Ishikawa (cell line): Measurements from ENCODE around the gene AIFM2.

Experiments
- CEBPB ChIP-seq: IDR thresholded peaks from 2 replicates; pipeline ENCODE4 v1.6.1; 2012
- CREB1 ChIP-seq: IDR thresholded peaks from 2 replicates; pipeline ENCODE4 v1.6.1; 2012; ENCODE audit warnings: low read depth
- EGR1 ChIP-seq: IDR thresholded peaks from 2 replicates; pipeline ENCODE4 v1.6.1; 2012
- EP300 ChIP-seq: IDR thresholded peaks from 2 replicates; pipeline ENCODE4 v1.6.1; 2012; ENCODE audit warnings: borderline replicate concordance
- FOXM1 ChIP-seq: IDR thresholded peaks from 2 replicates; pipeline ENCODE4 v1.6.1; 2012; ENCODE audit warnings: low read depth, borderline replicate concordance
- NFIC ChIP-seq: IDR thresholded peaks from 2 replicates; pipeline ENCODE4 v1.6.1; 2012
- RAD21 ChIP-seq: IDR thresholded peaks from 2 replicates; pipeline ENCODE4 v1.6.1; 2012; ENCODE audit warnings: low read depth
- REST ChIP-seq: IDR thresholded peaks from 2 replicates; pipeline ENCODE4 v1.6.1; 2012; ENCODE audit warnings: low read depth, mild to moderate bottlenecking
- TAF1 ChIP-seq: IDR thresholded peaks from 2 replicates; pipeline ENCODE4 v1.6.1; 2012; ENCODE audit warnings: low read depth, mild to moderate bottlenecking
- TCF12 ChIP-seq: IDR thresholded peaks from 2 replicates; pipeline ENCODE4 v1.6.1; 2012; ENCODE audit warnings: low read depth
- TEAD4 ChIP-seq: IDR thresholded peaks from 2 replicates; pipeline ENCODE4 v1.6.1; 2012
- USF1 ChIP-seq: IDR thresholded peaks from 2 replicates; pipeline ENCODE4 v1.6.1; 2012
- YY1 ChIP-seq: IDR thresholded peaks from 2 replicates; pipeline ENCODE4 v1.6.1; 2012; ENCODE audit warnings: low read depth
- ZBTB7A ChIP-seq: IDR thresholded peaks from 2 replicates; pipeline ENCODE4 v1.6.1; 2012; ENCODE audit warnings: low read depth
- TF ChIP-seq, protein P1 (sequence below): IDR thresholded peaks from 2 replicates; pipeline ENCODE4 v1.6.1; 2012

Gene AIFM2

DNA sequence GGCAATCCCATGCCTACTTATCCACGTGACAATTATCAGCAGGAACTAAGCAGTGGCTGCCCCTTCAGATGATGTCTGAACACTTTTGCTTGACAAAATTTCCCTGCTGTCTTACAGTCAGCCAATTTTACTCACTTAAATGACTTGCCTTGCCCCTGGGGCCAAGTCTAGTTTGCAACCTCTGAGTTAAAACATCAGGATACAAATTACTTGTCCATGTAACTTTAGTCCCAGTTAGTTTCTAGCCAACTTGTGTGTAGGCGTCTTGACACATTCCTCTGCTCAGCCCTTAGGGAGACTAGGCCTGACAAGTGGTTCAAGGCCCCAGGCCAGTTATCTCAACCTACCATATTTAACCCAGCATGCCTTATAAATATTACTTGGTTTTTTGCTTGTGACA is 25.5 kb upstream of the AIFM2 start:
- no peak for TF ChIP-seq ZBTB7A
- no peak for TF ChIP-seq EGR1
- no peak for TF ChIP-seq TCF12
- TF ChIP-seq TAF1 = no peak
- TF ChIP-seq TEAD4 = no peak
- no peak for TF ChIP-seq FOXM1
- no peak for TF ChIP-seq USF1
- TF ChIP-seq RAD21 = no peak
- TF ChIP-seq EP300 = no peak
- TF ChIP-seq CREB1 = no peak
- TF ChIP-seq, protein P1, sequence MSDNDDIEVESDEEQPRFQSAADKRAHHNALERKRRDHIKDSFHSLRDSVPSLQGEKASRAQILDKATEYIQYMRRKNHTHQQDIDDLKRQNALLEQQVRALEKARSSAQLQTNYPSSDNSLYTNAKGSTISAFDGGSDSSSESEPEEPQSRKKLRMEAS = no peak
- TF ChIP-seq NFIC = no peak
- no peak for TF ChIP-seq YY1
- no peak for TF ChIP-seq REST
- TF ChIP-seq CEBPB = no peak

DNA sequence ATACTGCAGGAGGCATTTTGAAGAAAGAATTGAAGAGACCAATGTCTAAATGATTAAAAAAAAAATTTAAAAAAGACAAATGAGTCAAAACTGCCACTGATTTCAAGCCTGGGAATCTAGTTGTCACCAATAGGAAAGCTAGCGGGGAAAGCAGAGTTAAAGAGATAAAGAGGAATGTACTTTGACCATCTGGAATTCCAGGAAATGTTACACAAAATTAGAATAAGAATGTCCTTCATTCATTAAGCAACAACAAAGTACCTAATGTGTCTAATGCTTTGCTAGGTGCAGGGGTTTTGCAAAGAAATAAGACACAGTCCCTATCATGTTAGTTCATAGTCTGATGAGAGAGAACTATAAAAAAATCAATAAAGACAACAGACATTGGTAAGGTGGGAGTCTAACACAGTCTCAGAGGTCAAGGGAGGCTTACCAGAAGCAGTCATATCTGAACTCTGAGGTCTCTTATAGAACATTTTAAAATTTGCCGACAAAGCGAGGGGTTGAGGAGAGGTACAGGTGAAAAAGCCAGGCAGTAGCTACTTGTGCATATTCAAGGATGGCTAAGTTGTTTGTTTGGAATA is 22.7 kb upstream of the AIFM2 start:
- TF ChIP-seq RAD21 (no peak), EGR1 (no peak), ZBTB7A (no peak), CEBPB (no peak), EP300 (no peak), TEAD4 (no peak), YY1 (no peak), USF1 (no peak)

GRCh38 chr10:70148516-70148915 is 15.9 kb upstream of the AIFM2 start:
- no peak for TF ChIP-seq USF1
- no peak for TF ChIP-seq CEBPB
- no peak for TF ChIP-seq TAF1
- TF ChIP-seq ZBTB7A = no peak

DNA sequence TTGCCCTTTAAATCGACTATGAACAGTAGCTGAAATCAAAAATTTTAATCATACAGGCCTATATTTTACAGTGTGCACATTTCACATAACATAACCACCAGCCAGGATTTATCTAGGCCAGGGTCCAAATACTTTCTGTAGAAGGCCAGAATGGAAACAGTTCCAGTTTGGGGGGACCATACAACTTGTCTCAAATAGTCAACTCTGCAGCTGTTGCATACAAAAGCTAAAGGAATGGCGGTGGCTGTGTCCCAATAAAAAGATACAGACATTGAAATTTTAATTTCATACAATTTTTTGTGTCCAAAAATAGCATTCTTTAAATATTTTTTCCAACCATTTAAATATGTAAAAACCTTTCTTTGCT is 14.6 kb upstream of the AIFM2 start:
- TF ChIP-seq CREB1 (no peak), TEAD4 (no peak), RAD21 (no peak), USF1 (no peak), YY1 (no peak), TCF12 (no peak), EGR1 (no peak)

GRCh38 chr10:70146489-70147258 is 14.0 kb upstream of the AIFM2 start, which contains the start of gene TYSND1:
TSS of gene TYSND1 (minus strand) at chr10:70146700. CDS start at chr10:70146586, 114 bp downstream.
- TF ChIP-seq USF1 (peak; percentile 35; the same call in 1 of the 2 replicates), TCF12 (no peak; the same call in 1 of the 2 replicates), EGR1 (no peak), CREB1 (peak; percentile 61), REST (no peak), EP300 (no peak), ZBTB7A (peak; percentile 95), TEAD4 (peak; percentile 56; the same call in 1 of the 2 replicates), YY1 (no peak), TAF1 (peak; percentile 51), FOXM1 (0 out of 2 replicates have a peak, but pooled peaks have one; percentile 10), RAD21 (peak; percentile 53), NFIC (no peak)
- TF ChIP-seq, protein P1 = no peak; the same call in 1 of the 2 replicates
